HepG2 (cell line): Measurements from ENCODE around the gene MPG. TPM values are rescaled to one million over a fixed set of nuclear protein-coding genes. Genes with fewer than 3 reads are reported as not detected.
A peak's percentile ranks its signal among the peaks of the same experiment; 100 is the strongest.

Experiments
- AKAP8 ChIP-seq: sonication (generic); formaldehyde crosslinking; IDR thresholded peaks from 2 replicates; pipeline ENCODE4 v1.5.1; 2020; ENCODE audit warnings: mild to moderate bottlenecking, missing genetic modification reagents
- E2F2 ChIP-seq: sonication (generic); formaldehyde crosslinking; IDR thresholded peaks from 2 replicates; pipeline ENCODE4 v1.4.0; 2020; ENCODE audit warnings: missing genetic modification reagents, borderline replicate concordance
- FLYWCH1 ChIP-seq: sonication (generic); formaldehyde crosslinking; IDR thresholded peaks from 2 replicates; pipeline ENCODE4 v1.8.1; 2023; ENCODE audit warnings: mild to moderate bottlenecking, missing genetic modification reagents
- FOSL1 ChIP-seq: sonication (generic); formaldehyde crosslinking; IDR thresholded peaks from 2 replicates; pipeline ENCODE4 v1.9.0; 2021; ENCODE audit warnings: missing genetic modification reagents, borderline replicate concordance
- FOXJ3 ChIP-seq: sonication (generic); formaldehyde crosslinking; IDR thresholded peaks from 2 replicates; pipeline ENCODE4 v1.4.0; 2020; ENCODE audit warnings: missing genetic modification reagents, mild to moderate bottlenecking, borderline replicate concordance
- KLF13 ChIP-seq: sonication (generic); formaldehyde crosslinking; IDR thresholded peaks from 2 replicates; pipeline ENCODE4 v1.4.0; 2020; ENCODE audit warnings: mild to moderate bottlenecking, missing genetic modification reagents
- NBN ChIP-seq: fragments of 450-650 bp; conservative IDR thresholded peaks from 2 replicates; pipeline ENCODE4 v1.6.1; 2017
- NFE2 ChIP-seq: sonication (generic); formaldehyde crosslinking; IDR thresholded peaks from 2 replicates; pipeline ENCODE4 v1.4.0; 2020; ENCODE audit warnings: missing genetic modification reagents
- NFIB ChIP-seq: sonication (generic); formaldehyde crosslinking; IDR thresholded peaks from 2 replicates; pipeline ENCODE4 v1.9.0; 2021; ENCODE audit warnings: missing genetic modification reagents, mild to moderate bottlenecking, borderline replicate concordance
- PAX8 ChIP-seq: sonication (generic); formaldehyde crosslinking; IDR thresholded peaks from 2 replicates; pipeline ENCODE4 v1.8.0; 2022; ENCODE audit warnings: mild to moderate bottlenecking, missing genetic modification reagents, borderline replicate concordance
- PHF8 ChIP-seq: sonication (generic); formaldehyde crosslinking; IDR thresholded peaks from 2 replicates; pipeline ENCODE4 v1.5.0; 2020; ENCODE audit warnings: missing genetic modification reagents
- RNF2 ChIP-seq: fragments of 450-650 bp; conservative IDR thresholded peaks from 2 replicates; pipeline ENCODE4 v1.6.1; 2016; ENCODE audit warnings: low read depth
- SKI ChIP-seq: fragments of 450-650 bp; IDR thresholded peaks from one replicate; pipeline ENCODE4 v1.6.1; 2018; ENCODE audit warnings: mild to moderate bottlenecking; ENCODE audit not compliant: partially characterized antibody
- SOX5 ChIP-seq: IDR thresholded peaks from 2 replicates; pipeline ENCODE4 v1.6.1; 2016; ENCODE audit warnings: borderline replicate concordance
- ZFYVE20 ChIP-seq: sonication (generic); formaldehyde crosslinking; IDR thresholded peaks from 2 replicates; pipeline ENCODE4 v1.8.0; 2023; ENCODE audit warnings: low read depth, mild to moderate bottlenecking, moderate library complexity, missing genetic modification reagents, borderline replicate concordance
- ZNF326 ChIP-seq: sonication (generic); formaldehyde crosslinking; IDR thresholded peaks from 2 replicates; pipeline ENCODE4 v1.4.0; 2020; ENCODE audit warnings: missing genetic modification reagents, borderline replicate concordance
- ZNF33B ChIP-seq: sonication (generic); formaldehyde crosslinking; IDR thresholded peaks from 2 replicates; pipeline ENCODE4 v1.5.1; 2020; ENCODE audit warnings: mild to moderate bottlenecking, missing genetic modification reagents
- ZNF737 ChIP-seq: sonication (generic); formaldehyde crosslinking; IDR thresholded peaks from 2 replicates; pipeline ENCODE4 v1.5.0; 2020; ENCODE audit warnings: missing genetic modification reagents, mild to moderate bottlenecking, borderline replicate concordance
- ZNF772 ChIP-seq: sonication (generic); formaldehyde crosslinking; IDR thresholded peaks from 2 replicates; pipeline ENCODE4 v1.5.0; 2020; ENCODE audit warnings: mild to moderate bottlenecking, missing genetic modification reagents
- ZSCAN25 ChIP-seq: sonication (generic); formaldehyde crosslinking; IDR thresholded peaks from 2 replicates; pipeline ENCODE4 v1.8.0; 2022; ENCODE audit warnings: mild to moderate bottlenecking, missing genetic modification reagents
- polyA plus RNA-seq, 8 experiments: library from polyadenylated mRNA; depleted of rRNA in 3 of 8; stranded (reverse) in 7 of 8; unstranded in 1 of 8; fragments of >200 nt; fragmentation: Illumina TruSeq in 4 of 8; extraction: Trizol in 4 of 8; gene quantifications; 2 replicates each; pipeline versions ENCODE4 v1.2.1 to v1.2.3, GENCODE V29; 2011 to 2016; ENCODE audit warnings: low read depth in 4 of 8, missing spikeins in 1 of 8, mixed read lengths in 1 of 8; ENCODE audit not compliant: insufficient read depth in 1 of 8
- total RNA-seq, 5 experiments: library from RNA; depleted of rRNA; stranded (reverse); fragments of >200 nt; fragmentation: Illumina TruSeq; extraction: Trizol; gene quantifications; 2 replicates each; pipeline ENCODE4 v1.2.3, GENCODE V29; 2016; ENCODE audit warnings: low read depth in 1 of 5
- TF ChIP-seq, protein P1 (sequence below): IDR thresholded peaks from 2 replicates; pipeline ENCODE4 v1.6.1; 2016; ENCODE audit warnings: low read depth, borderline replicate concordance
- TF ChIP-seq, protein P2 (sequence below): sonication (generic); formaldehyde crosslinking; IDR thresholded peaks from 2 replicates; pipeline ENCODE4 v1.5.0; 2020; ENCODE audit warnings: mild to moderate bottlenecking, missing genetic modification reagents
- TF ChIP-seq, protein P3 (sequence below): sonication (generic); formaldehyde crosslinking; IDR thresholded peaks from 2 replicates; pipeline ENCODE4 v1.8.0; 2022; ENCODE audit warnings: mild to moderate bottlenecking, missing genetic modification reagents, moderate library complexity
- TF ChIP-seq, protein P4 (sequence below): sonication (generic); formaldehyde crosslinking; IDR thresholded peaks from 2 replicates; pipeline ENCODE4 v1.4.0; 2020; ENCODE audit warnings: missing genetic modification reagents

The MPG gene
- total and polyA plus RNA-seq, 2 of the 13 experiments (the other 11 are each of a cell fraction or from before 2014, with no cell fraction given), result 59.1 to 62.5 TPM

DNA sequence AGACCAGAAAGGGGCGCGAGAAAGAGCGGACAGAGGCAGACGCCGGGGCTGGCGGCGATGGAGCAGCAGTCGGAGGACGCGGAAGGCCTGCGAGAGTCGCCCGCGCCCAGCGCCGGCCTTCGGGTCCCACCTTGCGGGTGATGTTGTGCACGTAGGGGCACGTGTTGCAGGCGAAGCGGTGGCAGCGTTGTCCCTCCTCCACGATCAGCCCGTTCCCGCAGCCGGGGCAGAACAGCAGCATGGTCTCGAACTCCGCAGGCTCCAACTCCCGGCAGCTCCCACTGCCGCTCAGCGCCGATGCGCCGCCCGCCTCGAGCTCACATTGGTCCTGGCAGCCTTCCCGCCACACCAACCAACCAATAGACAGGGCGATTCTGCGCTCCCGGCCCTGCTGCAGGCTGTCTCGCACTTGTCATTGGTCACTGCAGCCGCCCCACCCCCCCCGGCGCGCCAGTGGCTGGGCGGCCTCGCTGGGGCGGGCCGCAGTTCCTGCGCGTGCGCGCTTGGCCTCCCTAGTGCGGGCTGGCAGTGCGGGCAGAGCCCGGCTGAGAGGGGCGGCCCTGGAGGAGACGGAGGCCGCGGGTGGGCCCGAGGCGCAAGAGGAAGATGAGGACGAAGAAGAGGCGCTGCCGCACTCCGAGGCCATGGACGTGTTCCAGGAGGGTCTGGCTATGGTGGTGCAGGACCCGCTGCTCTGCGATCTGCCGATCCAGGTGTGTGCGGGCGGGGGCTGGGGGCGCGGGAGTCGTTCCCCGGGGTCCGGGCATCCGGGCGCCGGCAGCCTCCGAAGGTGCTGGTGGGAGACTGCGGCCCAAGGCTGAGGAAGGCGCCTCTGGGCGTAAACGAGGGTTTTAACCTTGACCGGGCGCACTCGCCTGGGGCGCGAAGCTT is 24.4 kb upstream of the MPG start, which contains the start of the genes POLR3K and SNRNP25 (continued):
- no peak for TF ChIP-seq E2F2 (CRISPR knock-in tag)
- TF ChIP-seq FOXJ3, result no peak
- TF ChIP-seq, protein P1, sequence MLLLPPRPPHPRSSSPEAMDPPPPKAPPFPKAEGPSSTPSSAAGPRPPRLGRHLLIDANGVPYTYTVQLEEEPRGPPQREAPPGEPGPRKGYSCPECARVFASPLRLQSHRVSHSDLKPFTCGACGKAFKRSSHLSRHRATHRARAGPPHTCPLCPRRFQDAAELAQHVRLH (CRISPR knock-in tag), result peak; percentile 10; the same call in 1 of the 2 replicates
- TF ChIP-seq SOX5, result peak; percentile 10; the same call in 1 of the 2 replicates
- TF ChIP-seq ZSCAN25 (CRISPR knock-in tag), result no peak; the same call in 1 of the 2 replicates
- peak; percentile 80; the same call in 1 of the 2 replicates for TF ChIP-seq RNF2
- no peak for TF ChIP-seq ZNF737 (CRISPR knock-in tag)
- TF ChIP-seq AKAP8 (CRISPR knock-in tag), result 0 out of 2 replicates have a peak, but pooled peaks have one; percentile 51
- TF ChIP-seq, protein P2, sequence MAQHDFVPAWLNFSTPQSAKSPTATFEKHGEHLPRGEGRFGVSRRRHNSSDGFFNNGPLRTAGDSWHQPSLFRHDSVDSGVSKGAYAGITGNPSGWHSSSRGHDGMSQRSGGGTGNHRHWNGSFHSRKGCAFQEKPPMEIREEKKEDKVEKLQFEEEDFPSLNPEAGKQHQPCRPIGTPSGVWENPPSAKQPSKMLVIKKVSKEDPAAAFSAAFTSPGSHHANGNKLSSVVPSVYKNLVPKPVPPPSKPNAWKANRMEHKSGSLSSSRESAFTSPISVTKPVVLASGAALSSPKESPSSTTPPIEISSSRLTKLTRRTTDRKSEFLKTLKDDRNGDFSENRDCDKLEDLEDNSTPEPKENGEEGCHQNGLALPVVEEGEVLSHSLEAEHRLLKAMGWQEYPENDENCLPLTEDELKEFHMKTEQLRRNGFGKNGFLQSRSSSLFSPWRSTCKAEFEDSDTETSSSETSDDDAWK (CRISPR knock-in tag), result no peak
- peak; percentile 61; the same call in 1 of the 2 replicates for TF ChIP-seq PAX8 (CRISPR knock-in tag)
- TF ChIP-seq NBN, result no peak
- no peak for TF ChIP-seq ZNF326
- TF ChIP-seq NFE2, result no peak
- peak; percentile 12 for TF ChIP-seq SKI
- 0 out of 2 replicates have a peak, but pooled peaks have one; percentile 69 for TF ChIP-seq NFIB (CRISPR knock-in tag)
- no peak for TF ChIP-seq FLYWCH1
- peak; percentile 79; the same call in 1 of the 2 replicates for TF ChIP-seq ZNF772 (CRISPR knock-in tag)
- no peak; the same call in 1 of the 2 replicates for TF ChIP-seq ZNF33B (CRISPR knock-in tag)
- TF ChIP-seq, protein P3, sequence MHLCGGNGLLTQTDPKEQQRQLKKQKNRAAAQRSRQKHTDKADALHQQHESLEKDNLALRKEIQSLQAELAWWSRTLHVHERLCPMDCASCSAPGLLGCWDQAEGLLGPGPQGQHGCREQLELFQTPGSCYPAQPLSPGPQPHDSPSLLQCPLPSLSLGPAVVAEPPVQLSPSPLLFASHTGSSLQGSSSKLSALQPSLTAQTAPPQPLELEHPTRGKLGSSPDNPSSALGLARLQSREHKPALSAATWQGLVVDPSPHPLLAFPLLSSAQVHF (CRISPR knock-in tag), result no peak; the same call in 1 of the 2 replicates
- TF ChIP-seq, protein P4, sequence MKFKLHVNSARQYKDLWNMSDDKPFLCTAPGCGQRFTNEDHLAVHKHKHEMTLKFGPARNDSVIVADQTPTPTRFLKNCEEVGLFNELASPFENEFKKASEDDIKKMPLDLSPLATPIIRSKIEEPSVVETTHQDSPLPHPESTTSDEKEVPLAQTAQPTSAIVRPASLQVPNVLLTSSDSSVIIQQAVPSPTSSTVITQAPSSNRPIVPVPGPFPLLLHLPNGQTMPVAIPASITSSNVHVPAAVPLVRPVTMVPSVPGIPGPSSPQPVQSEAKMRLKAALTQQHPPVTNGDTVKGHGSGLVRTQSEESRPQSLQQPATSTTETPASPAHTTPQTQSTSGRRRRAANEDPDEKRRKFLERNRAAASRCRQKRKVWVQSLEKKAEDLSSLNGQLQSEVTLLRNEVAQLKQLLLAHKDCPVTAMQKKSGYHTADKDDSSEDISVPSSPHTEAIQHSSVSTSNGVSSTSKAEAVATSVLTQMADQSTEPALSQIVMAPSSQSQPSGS, result no peak
- TF ChIP-seq PHF8 (CRISPR knock-in tag), result peak; percentile 92
- TF ChIP-seq KLF13 (CRISPR knock-in tag), result peak; percentile 3; the same call in 1 of the 2 replicates
- TF ChIP-seq ZFYVE20 (CRISPR knock-in tag), result no peak
- no peak for TF ChIP-seq FOSL1 (CRISPR knock-in tag)
